Middle frontal gyrus (tissue), 1 donor: ENCODE measurements around the gene TM2D3.

Experiments
- DNase-seq: peaks from one replicate; pipeline ENCODE4 v3.0.0-alpha.2; 2015; ENCODE audit warnings: low spot score; ENCODE audit errors: extremely low spot score

TM2D3 gene

DNA sequence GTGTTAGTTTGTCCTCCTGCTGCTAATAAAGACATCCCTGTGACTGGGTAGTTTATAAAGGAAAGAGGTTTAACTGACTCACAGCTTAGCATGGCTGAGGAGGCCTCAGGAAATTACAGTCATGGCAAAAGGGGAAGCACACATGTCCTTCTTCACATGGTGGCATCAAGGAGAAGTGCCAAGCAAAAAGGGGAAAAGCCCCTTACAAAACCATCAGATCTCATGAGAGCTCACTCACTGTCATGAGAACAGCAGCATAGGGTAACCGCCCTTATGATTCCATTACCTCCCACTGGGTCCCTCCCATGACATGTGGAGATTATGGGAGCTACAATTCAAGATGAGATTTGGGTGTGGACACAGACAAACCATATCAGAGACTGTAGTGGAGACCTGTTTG lies 27.0 kb downstream of the TM2D3 start:
- DNase-seq: no peak

DNA sequence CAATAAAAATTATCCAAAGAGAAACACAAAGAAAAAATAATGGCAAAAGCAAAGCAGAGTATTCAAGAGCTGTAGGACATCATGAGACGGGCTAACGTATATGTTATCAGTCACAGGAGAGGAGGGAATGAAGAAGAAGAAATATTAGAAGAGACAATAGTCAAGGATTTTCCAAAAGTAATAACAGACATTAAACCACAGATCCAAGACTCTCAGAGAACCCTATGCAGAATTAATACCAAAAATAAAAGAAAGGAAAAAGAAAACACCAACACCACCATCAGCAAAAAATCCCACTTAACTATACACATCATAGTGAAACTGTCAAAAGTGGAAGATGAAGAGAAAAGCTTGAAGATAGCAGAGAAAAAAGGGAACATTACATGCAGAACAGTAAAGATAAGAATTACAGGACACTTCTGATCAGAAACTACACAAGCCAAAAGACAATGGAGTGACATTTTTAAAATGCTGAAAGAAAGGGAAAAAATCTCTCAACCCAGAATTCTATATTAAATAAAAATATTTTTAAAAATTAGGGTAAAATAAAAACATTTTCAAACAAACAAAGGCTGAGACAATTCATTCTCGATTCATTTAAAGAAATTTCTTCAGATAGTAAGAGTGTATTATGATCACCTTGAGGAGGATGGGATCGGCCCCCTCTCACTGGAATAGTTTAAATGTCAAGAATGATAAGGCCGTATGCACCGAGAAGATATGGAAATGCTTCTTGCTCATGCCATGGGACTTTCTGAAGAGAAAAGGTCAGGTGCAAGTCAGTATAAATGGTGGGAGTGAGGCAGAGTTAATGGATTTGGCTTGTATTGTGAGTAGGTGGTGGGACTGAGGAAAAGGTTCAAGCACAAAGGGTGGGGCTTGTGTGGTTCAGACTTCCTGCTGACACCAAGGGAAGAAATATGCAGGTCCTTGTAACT lies 28.5 kb downstream of the TM2D3 start:
- DNase-seq: no peak

DNA sequence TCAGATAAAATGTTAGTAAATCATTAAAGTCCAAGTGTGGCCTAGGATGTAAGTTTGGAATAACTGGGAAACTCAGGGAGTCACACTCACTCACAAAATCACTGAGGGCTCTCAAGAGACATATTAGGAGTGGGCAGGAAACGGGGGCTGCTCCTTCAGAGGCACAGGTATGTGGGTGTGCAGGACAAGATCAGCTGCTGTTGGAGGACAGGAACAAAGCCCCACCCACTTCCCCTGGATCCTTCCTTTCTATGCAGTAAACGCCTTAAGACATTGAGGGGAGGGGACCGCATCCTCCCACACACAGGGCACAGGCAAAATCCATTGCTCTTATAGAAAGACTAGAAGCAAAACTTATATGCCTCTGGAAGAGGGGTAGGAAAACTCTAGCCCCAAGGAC lies 30.2 kb downstream of the TM2D3 start:
- no peak for DNase-seq

DNA sequence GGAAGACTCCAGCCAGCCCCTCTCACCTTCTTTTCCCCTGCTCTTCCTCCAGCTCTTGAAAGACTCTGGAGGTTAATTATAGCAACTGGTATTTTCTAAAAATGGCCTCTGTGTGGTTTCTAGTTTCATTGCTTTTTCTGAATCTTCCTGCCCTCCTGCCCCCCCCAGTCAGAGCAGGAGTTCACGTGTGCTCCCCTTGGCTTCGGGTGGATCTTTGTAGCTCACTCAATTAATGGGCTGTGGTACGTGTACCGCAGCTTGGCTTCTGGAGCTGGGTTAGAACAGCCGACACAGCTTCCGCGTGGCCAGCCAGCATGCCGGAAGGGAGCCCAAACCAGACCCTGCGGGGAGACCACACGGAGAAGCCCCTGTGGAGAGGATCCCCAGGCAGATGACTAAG lies 31.5 kb downstream of the TM2D3 start:
- no peak for DNase-seq

DNA sequence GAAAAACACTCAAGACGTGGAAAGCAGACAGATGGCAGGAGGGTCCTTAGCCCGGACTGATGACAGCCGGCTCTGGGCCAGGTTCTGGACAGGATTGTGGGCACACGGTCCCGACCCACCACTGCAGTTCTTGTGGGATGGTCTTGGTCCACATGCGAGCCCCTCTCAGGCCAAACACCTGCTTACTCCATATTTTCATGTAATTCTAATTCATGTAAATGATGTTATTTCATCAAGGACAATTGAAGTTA lies 32.6 kb downstream of the TM2D3 start:
- no peak for DNase-seq

DNA sequence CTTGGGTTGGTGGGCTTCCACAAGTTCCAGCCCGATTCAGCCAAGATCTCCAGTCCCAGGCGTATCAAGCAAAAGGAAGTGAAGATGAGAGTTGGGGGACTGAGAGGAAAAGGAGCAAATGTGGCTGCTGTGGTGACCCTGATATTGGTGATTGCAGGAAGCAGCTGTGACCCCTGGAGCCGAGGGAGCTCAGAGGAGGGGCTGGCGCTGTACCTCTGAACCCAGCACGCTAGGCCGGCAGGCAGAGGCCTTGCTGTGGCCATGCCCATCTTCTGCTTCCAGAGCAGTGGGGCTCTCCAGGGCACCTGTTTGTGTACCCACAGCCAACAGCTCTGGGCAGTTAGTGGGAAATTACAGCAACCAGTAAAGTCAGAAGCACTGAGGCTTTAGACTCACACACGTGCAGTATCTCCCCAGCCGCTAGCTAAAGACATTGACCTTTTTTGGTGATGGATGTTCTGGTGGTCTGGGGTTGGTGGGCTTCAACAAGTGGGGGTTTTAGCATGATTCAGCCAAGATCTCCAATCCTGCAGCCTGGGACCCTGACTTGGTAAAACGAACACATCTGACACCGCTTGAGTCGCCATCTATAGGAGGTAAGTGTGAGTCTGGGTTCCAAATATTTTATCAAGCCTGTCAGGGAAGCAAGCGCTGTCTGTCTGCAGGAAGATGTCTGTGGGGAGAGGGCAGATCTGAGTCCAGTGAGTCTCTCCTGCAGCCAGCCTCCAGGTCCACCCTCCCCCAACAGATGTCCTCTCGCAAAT lies 33.1 kb downstream of the TM2D3 start:
- no peak for DNase-seq

DNA sequence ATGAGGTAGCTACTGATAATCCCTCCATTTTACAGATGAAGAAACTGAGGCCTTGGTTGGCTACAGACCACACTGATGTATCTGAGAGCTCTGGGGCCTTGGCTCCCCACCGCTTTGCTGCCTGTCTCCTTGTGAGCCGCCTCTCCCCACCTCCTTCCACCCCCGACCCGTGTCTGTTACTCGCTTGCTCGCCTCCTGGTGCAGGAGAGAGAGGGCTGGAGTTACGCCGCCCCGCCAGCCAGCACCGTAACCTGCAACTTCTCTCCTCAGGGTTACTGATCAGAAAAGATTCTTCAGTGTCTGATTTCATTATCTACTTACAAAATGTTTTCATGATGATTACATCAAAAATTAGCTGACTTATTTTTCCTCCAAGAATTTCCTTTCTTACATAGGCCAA lies 34.1 kb downstream of the TM2D3 start:
- no peak for DNase-seq

DNA sequence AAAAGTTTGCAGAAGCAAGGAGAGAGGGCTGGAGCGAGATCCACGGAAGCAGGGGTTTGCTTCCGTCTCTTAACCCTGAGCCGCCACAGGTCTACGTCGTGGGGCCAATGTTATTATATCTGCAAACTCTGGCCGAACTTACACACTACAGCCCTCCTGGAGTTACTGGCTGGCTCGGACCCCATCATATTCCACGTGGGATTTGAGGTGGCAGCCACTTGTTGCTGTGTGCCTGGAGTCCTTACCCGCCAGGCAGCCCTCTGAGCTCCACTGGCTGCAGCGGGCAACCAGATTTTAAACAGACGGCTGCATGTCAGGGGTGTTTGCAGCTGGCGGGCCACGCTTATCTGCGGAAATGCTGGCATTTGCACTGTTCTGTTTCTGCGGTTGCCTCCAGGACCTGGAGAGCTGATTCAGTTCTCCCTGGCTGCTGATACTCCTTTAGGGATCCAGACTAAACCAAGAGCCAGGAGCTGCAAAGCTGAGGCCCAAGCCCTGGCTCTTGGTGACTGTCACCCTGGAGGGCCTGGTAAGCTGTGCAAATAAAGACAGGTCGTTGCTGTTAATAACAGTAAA lies 34.7 kb downstream of the TM2D3 start:
- DNase-seq: no peak

DNA sequence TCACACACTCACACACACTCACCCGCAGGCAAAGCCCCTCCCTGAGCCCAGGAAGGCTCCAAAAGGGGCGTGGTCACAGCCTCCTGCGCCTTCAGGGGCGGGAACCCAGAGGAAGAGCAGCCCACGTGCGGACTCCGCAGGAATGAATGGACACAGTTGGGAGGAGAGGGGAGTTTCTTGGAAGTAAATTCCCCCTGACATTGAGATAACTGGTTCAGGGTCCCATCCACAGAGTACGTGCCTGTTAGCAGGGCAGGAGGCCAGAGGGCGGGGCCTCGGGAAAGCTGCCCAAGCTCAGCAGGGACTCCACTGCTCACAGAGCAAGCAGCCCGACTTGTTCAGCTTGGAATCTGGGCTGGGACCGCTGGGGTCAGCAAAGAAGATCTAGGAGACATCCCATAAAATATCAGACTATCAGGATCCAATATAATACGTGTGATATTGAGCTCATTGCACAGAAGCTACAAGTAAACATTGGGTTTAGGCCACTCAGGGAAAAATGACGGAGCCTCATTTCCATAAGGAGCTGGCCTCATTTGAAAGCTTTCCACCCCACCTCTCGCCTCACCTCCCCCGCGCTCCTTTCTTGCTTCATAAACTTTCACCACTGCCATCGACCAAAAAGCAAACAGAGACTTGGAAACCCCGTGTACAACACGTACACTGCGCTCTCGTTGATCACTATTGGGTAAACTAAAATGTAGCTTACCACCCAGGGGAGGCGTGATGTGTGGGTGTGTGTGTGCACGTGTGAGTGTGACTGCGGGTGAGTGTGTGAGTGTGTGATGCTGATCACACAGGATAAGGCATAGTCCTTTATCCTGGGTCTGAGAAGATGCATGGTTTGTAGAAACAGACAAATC lies 36.0 kb downstream of the TM2D3 start:
- no peak for DNase-seq

DNA sequence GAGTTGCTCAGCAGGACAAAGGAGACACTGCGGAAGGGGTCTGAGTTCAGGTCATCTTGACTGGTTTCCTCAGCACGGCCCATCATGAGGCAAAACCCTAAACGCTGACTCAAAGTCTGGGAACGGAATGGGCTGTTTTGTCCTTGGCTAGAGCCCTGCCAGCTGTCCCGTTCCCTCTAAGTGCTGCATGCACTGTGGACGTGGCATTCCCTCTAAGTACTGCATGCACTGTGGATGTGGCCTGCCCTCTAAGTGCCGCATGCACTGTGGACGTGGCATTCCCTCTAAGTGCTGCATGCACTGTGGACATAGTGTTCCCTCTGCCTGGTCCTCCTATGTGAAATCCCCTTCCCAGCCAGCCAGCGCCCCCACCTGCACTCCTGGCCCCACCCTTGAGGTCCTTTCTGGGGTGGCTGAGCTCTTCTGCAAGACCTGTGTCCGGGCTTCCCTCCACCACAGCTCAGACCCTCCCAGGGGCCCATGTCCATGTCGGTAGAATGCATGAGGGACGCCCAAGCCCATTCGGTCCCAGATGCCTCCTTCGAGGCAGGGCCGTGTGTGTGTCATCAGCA lies 36.7 kb downstream of the TM2D3 start:
- DNase-seq: no peak

DNA sequence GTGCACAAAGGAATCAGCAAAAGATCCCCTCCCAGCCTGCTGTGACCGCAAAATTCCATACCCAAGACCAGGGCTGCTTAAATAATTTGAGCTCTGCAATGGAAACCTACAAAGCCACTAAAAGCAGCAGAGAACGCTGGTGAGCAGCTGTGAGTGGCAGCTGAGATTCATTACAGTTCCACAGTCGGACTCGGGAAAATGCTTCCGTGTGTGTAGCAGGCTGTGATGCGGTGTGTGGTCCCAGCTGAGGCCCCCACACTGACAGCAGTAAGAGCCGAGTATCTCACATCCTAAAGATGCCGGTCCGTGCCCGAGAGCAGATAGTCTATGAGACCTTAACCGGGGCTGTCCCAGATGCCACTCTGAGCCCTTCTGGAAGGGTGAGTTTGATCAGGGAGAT lies 37.4 kb downstream of the TM2D3 start:
- DNase-seq: no peak

DNA sequence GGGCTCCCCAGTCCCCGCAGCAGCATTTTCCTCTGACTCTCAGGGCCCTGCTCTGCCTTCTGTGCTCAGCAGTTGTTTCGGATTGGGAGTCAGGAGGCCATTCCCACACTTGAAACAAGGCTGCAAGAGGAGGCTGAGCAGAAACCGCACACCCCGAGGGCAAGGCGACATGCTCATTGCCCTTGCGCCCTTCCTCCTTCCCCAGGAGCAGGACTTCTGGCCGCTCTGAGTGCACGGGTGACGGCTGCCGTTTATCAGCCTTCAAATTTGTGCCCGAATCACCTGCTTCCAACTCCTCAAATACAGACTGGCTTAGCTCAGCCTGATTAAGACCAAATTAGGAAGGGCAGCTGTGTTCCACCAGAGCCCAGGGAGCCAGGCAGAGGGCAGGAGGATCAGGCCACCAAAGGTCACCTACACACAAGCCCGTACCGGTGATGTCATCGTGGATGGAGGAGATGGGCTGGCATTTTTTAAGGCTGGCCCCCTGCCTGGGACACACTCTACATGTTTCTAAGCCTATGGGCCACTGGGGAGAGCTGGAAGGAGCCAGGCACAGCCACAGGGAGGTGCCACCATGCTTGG lies 38.1 kb downstream of the TM2D3 start:
- DNase-seq: no peak

DNA sequence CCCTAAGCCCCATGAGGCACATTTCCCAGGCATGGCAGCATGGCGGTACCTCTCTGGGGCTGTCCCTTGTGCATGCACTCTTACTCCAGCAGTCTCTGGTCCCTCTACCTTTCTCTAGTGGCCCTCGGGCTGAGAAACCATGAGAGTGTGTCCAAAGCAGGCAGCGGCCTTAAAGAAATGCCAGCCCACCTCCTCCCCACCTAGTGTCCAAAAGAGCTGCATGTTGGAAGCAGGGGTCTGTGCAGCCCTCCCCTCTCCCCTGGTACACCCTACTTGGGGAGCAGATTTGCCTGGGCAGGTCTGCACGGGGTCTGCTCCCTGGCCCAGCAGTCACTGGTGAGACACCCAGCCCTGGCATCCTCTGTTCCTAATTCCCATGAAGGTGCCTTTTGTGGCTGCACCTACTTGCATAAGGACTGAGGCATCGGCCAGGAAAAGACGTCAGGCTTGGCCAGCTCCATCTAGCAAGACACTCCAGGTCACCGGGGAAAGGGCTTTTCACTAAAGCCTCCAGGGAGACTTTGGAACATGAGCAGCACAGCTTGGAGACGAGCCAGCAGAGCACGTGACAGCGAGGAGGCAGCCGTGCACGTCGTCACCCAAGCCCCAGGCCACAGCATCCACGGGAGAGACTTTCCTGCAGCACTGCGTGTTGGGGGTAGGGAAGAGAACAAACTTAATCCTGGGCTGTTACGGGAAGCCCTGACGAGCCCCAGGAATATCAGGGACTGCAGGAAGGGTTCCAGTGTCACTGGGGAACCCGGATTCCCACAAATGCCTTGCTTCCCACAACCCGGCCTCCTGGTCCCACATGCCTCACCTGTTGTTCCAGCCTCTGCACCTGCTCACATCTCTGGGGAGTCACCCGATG lies 38.8 kb downstream of the TM2D3 start:
- no peak for DNase-seq

DNA sequence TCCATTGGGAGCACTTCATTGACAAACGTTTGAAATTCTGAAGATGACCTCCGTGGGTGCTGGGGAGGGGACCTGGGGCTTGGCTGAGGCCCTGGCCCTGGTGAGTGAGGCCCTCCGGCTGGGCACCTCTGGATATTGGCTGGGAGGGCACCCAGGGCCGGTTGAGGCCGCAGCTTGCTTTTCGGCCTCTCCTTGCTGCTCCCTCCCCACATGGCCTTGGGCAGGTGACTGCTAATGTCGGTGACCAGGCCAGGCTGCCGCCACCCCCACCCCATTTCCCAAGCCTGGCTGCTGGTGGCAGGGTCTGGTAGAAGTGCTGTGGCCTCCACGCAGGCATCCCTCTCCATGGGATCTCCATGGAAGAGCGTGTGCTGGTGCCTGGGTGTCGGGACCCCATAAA lies 39.5 kb downstream of the TM2D3 start:
- no peak for DNase-seq

DNA sequence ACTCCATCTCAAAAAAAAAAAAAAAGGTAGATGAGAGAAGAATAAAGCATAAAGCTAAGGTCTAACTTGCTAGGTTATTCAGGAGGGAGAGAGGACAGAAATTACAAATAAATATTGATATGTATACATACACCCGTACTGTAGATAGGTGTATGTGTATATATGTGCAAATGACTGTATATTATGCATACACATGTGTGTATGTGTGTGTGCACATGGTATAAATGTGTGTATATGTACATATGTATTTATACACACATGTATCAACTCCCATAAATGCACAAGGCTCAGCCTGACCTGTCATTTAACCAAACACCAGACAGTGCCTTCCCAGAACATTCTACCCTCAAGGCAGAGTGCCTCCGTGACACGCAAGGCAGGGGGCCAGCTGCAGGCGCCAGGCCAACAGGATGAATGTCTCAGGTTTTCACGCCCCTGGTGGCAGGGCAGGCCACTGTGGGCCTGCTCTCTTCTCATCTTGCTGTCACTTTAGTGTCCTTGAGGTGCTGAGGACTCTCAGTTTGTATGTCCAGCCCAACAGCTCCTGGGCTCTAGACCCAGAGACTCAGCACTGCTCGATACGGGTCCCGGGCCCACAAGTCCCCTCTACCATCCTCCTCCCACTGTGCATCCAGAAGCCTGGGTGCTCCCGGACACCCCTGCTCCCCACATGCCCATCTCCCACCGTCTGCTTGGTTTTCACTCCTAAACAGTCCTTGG lies 40.4 kb downstream of the TM2D3 start:
- DNase-seq: no peak

DNA sequence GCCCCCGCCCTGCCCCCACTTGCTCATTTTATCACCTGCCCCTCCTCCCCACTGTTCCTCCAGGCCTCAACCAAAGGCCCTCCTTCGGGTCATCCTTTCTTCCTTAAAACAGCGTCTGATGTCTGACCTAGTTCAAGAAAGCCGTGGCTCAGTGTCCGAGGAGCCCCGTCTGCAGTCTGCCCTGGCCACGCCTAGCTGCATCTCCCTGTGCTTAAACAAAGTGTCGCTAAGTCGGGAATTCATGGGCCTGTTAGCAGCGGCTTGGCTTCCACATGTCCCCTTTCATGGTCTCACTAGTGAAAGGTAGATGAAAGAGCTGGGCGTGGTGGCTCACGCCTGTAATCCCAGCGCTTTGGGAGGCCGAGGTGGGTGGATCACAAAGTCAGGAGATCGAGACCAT lies 41.2 kb downstream of the TM2D3 start:
- no peak for DNase-seq

DNA sequence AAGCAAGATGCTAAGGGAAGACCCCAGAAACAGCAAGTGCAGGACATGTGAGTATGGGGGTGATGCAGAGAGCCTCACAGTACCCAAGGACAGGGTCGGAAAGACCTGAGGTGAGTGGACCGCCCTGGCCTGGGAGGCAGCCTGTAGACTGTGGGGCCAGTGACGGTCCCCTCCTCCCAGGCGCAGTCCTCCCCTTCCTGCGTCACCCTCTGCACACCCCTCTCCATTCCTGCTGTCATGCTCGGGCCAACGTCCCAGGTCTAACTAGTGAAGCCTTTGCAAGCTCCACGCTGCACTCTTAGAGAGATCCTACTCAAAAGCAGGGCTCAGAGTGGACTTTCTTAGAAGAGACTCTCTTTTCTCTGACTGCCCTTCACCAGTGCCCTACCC lies 41.6 kb downstream of the TM2D3 start:
- DNase-seq: no peak

DNA sequence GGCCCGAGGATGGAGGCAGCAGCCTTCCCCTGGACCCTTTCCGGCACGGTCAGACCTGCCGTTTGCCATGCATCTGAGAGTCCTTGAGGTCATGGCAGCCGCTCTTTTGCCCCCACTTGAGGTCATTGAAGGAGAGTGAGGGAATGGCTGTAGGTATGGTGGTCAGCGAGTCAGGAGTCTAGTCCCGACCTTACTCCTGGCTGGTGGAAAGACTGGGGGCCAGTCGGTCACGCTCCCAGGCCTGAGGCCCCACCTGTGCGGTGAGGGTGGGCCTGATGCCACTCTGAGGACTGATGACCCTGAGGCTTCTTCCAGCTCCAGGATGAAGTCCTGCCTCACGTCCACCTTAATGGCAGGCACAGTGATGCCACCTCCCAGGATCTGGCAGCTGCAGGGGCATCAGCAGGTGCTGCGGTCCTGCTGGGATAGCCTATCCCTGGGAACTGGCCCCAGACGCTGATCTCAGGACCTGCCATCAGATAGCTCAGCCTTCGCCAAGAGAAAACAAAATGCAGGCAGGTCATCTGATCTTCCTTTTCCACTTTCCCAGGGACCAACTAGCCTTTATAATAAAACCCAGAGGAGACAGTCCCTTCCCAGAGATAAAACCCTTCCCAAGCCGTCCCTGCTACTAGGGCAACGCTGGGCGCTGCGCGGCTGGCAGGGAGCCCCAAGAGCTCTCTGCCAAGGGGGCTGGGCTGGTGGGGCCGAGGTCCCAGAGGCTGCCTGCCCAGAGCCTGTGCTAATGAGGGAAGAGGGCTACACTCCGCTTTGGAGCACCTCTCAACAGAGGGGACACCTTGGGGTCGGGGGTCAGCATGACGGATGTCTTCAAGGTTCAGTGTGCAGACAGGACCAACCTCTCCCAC lies 42.2 kb downstream of the TM2D3 start:
- no peak for DNase-seq
